Measurements from ENCODE around the gene RHOF.

Gene RHOF

GRCh38 chr12:121793440-121793837 lies at the start of gene RHOF:
TSS of gene RHOF (minus strand) at chr12:121793688. CDS start at chr12:121793633, 55 bp downstream.
- DNase-seq (ENCODE audit: extremely low read depth in 1 of 2, low read depth in 1 of 2): no peak

- no peak for DNase-seq (ENCODE audit: extremely low read depth in 1 of 2, low read depth in 1 of 2)
Observed at GRCh38 chr12:121839993-121840761, 46.7 kb upstream of the RHOF start.

- DNase-seq (ENCODE audit: extremely low read depth in 1 of 2, low read depth in 1 of 2): peak; percentile 99 to 100
Observed at GRCh38 chr12:121839106-121839992, 45.9 kb upstream of the RHOF start.

- DNase-seq (ENCODE audit: extremely low read depth in 1 of 2, low read depth in 1 of 2): no peak
Observed at GRCh38 chr12:121838126-121838525, 44.6 kb upstream of the RHOF start.

- no peak for DNase-seq (ENCODE audit: extremely low read depth in 1 of 2, low read depth in 1 of 2)
Observed at GRCh38 chr12:121837680-121838079, 44.2 kb upstream of the RHOF start.

GRCh38 chr12:121831571-121832245 lies 38.2 kb upstream of the RHOF start:
- no peak for DNase-seq (ENCODE audit: extremely low read depth in 1 of 2, low read depth in 1 of 2)

- no peak for DNase-seq (ENCODE audit: extremely low read depth in 1 of 2, low read depth in 1 of 2)
Observed at GRCh38 chr12:121830588-121831265, 37.2 kb upstream of the RHOF start.

GRCh38 chr12:121830134-121830533 lies 36.6 kb upstream of the RHOF start:
- DNase-seq (ENCODE audit: extremely low read depth in 1 of 2, low read depth in 1 of 2): no peak

- DNase-seq (ENCODE audit: extremely low read depth in 1 of 2, low read depth in 1 of 2): no peak
Observed at GRCh38 chr12:121829250-121829918, 35.9 kb upstream of the RHOF start.

- DNase-seq (ENCODE audit: extremely low read depth in 1 of 2, low read depth in 1 of 2): no peak
Observed at GRCh38 chr12:121828826-121829225, 35.3 kb upstream of the RHOF start.

- DNase-seq (ENCODE audit: extremely low read depth in 1 of 2, low read depth in 1 of 2): no peak
Observed at GRCh38 chr12:121828306-121828705, 34.8 kb upstream of the RHOF start.

GRCh38 chr12:121827351-121828099 lies 34.0 kb upstream of the RHOF start:
- DNase-seq (ENCODE audit: extremely low read depth in 1 of 2, low read depth in 1 of 2): no peak

- no peak for DNase-seq (ENCODE audit: extremely low read depth in 1 of 2, low read depth in 1 of 2)
Observed at GRCh38 chr12:121826318-121827150, 33.0 kb upstream of the RHOF start.

GRCh38 chr12:121825041-121825523 lies 31.6 kb upstream of the RHOF start:
- DNase-seq (ENCODE audit: extremely low read depth in 1 of 2, low read depth in 1 of 2): no peak

- no peak for DNase-seq (ENCODE audit: extremely low read depth in 1 of 2, low read depth in 1 of 2)
Observed at GRCh38 chr12:121823727-121824115, 30.2 kb upstream of the RHOF start.

GRCh38 chr12:121823101-121823726 lies 29.7 kb upstream of the RHOF start:
- DNase-seq (ENCODE audit: extremely low read depth in 1 of 2, low read depth in 1 of 2): no peak

- DNase-seq (ENCODE audit: extremely low read depth in 1 of 2, low read depth in 1 of 2): no peak
Observed at GRCh38 chr12:121822393-121823100, 29.1 kb upstream of the RHOF start.

Data from activated CD8-positive, alpha-beta memory T cell treated with anti-CD3 and anti-CD28 coated beads for 1 hour (primary cell).